Coronary artery (tissue), 2 donors: ENCODE measurements around the gene TMEM234.

Experiments used
- DNase-seq: peaks from one replicate; pipeline ENCODE4 v3.0.0-alpha.2; 2017; ENCODE audit warnings: low spot score
- H3K27ac ChIP-seq, 2 donors: fragments of 200-600 bp; sonication (generic); one replicate each; pipeline ENCODE4 v1.5.1; 2016 to 2019
- H3K4me3 ChIP-seq: fragments of 200-600 bp; sonication (generic); 2 replicates; pipeline ENCODE4 v1.5.1; 2016; ENCODE audit warnings: mild to moderate bottlenecking, moderate library complexity
- CTCF ChIP-seq: fragments of 200-600 bp; sonication (generic); IDR thresholded peaks from one replicate; pipeline ENCODE4 v1.5.1; 2019; ENCODE audit warnings: antibody characterized with exemption

TMEM234 gene

DNA sequence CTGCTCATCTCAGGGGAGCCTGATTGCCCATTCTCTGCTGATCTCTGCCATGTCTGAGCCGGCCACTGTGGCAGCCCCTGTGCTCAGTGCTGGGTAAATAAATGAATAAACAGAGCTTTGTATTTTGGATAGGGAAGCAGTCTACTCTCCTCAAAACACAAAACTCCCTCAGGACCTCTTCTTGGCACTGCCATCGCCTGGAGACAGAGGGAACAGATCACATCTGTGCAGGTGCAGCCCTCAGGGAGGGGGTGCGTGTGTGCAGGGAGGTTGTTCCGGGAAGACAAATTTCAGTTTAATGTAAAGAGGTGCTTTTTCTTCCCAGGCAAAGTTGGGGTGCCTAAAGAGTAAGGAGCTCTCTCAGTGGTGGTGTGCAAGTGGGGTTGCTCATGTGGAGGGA lies 17.2 kb upstream of the TMEM234 start:
- no peak for TF ChIP-seq CTCF
- Histone ChIP-seq H3K4me3 (no peak overlapping the region), H3K27ac (peak overlapping the region in 1 of 2 donors; percentile 91)
- DNase-seq, result no peak

- DNase-seq, result no peak
- H3K4me3 ChIP-seq, result no peak overlapping the region
- H3K27ac ChIP-seq, result peak overlapping the region in 1 of 2 donors; percentile 1
- no peak for TF ChIP-seq CTCF
These were observed 12.6 kb upstream of the TMEM234 start for GRCh38 chr1:32234792-32235191.

DNA sequence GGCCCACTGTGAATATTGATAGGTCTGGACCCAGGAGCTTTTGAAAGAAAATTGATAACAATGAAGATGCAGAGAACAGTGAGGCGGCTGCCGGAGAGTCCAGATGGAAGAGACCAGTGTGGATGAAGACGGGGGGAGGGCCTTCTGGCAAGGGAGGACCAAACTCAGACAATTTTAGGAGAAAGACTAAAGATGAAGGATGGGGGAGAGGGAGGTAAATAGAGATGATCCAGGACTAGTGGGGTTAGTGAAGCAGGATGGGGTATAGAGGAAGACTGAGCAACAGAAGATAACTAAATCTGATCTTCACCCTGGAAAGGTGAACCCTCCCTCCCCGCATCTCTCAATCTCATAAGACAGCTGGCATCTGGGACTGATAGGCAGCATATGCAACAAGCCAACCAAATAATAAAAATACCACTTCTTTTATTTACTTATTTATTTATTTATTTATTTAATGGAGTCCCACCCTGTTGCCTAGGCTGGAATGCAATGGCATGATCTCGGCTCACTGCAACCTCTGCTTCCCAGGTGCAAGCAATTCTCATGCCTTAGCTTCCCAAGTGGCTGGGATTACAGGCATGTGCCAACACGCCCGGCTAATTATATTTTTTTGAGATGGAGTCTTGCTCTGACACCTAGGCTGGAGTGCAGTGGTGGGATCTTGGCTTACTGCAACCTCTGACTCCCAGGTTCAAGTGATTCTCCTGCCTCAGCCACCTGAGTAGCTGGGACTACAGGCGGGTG lies 10.6 kb upstream of the TMEM234 start:
- H3K27ac ChIP-seq, result no peak overlapping the region
- DNase-seq, result no peak
- H3K4me3 ChIP-seq, result no peak overlapping the region
- no peak for TF ChIP-seq CTCF

DNA sequence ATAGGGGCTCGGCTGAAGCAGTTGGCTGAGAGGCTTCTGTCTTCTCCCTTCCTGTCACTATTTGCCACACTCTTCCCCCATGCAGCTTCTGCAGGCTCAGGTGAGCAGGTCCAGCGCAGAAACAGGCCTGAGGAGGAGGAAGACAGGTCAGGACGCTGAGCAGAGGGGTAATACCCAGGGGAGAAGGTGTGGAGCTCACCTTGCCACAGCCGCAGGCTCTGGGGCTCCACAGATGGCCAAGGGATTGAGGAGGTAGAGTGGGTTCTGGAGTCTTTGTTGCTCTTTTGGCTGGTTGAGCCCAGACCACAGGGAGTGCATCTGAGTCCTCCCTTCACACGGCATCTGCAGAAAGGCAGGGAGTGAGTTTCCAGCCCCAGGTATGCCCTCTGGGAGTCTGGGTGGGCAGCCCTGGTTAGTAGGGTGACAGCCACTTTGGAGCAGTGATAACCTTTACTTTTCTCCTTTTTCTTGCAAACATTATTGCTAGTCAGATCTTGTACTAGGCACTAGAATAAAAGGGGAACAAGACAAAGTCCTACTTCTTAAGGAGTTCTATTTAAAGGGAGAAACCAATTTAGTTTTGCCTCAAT lies 9.8 kb upstream of the TMEM234 start:
- Histone ChIP-seq H3K27ac (no peak overlapping the region), H3K4me3 (no peak overlapping the region)
- DNase-seq, result no peak
- no peak for TF ChIP-seq CTCF

- no peak for TF ChIP-seq CTCF
- DNase-seq, result no peak
- Histone ChIP-seq H3K4me3 (no peak overlapping the region), H3K27ac (no peak overlapping the region)
These were observed 6.6 kb upstream of the TMEM234 start for GRCh38 chr1:32228771-32229170.

- Histone ChIP-seq H3K27ac (peak overlapping the region in 1 of 2 donors; percentile 5), H3K4me3 (no peak overlapping the region)
- DNase-seq, result no peak
- no peak for TF ChIP-seq CTCF
These were observed 2.1 kb upstream of the TMEM234 start for GRCh38 chr1:32224285-32224684.

DNA sequence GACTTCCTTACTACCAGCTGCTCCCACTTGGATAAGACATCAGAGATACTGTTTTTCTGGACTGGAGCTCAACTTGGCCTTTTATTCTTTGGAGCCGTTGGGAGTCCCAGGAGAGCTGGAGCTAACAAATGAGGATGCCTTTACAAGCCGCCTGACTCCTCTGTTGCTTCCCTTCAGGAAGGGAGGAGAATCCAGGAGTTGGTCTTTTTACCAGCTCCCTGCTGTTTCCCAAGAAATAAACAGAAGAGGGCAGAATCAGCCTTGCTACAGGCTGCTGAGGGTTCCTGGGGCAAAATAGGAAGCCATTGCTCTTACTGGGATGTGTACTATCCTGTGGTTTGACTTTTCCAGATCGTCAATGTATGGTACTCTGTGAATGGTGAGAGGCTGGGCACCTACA lies 1.5 kb upstream of the TMEM234 start:
- DNase-seq, result no peak
- Histone ChIP-seq H3K27ac (peak overlapping the region in 1 of 2 donors; percentile 97), H3K4me3 (peak overlapping the region; percentile 94)
- no peak for TF ChIP-seq CTCF
